ENCODE measurements around the gene N4BP2.
"Not testable (repeated sequence)": the region's sequence is repeated elsewhere in the genome, so short reads cannot be mapped to it uniquely, and the experiment has no call there.

Gene N4BP2

DNA sequence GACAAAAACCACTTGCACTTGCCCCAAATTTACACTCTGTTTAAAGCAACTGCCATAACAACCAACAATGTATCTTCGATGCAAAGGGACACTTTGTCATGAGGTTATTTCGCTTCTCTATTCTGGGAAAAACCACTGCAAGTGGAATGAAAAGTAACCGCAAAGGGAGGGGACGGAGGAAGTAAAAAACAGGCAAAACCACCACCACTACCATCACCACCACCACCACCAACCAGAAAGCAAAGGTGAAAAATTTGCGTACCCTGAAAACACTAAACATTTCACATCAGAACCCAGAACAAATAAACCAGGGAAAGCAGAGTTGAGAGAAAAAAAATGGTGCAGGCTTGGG, 1.2 kb upstream of the N4BP2 start:
- H3K36me3 ChIP-seq (ENCODE audit: control insufficient read depth, insufficient read depth, low read length), result no peaks in the 10 kb centered on the region
- no peaks in the 10 kb centered on the region for H3K27me3 ChIP-seq (ENCODE audit: control insufficient read depth, insufficient read depth, low read length)
- H3K4me3 ChIP-seq (ENCODE audit: low read length), result peak overlapping the region; percentile 39
- no peaks in the 10 kb centered on the region for H3K9me3 ChIP-seq (ENCODE audit: control insufficient read depth, low read length)
- H3K4me1 ChIP-seq (ENCODE audit: control insufficient read depth, insufficient read depth, low read length), result peaks cover 8% of the 10 kb centered on the region
- H3K9ac ChIP-seq (ENCODE audit: low read length), result peak overlapping the region; percentile 93

GRCh38 chr4:40055863-40056715, 561 bp upstream of the N4BP2 start:
- H3K9ac ChIP-seq (ENCODE audit: low read length), result peak overlapping the region; percentile 93
- H3K4me3 ChIP-seq (ENCODE audit: low read length), result peak overlapping the region; percentile 39
- no peaks in the 10 kb centered on the region for H3K9me3 ChIP-seq (ENCODE audit: control insufficient read depth, low read length)
- no peaks in the 10 kb centered on the region for H3K27me3 ChIP-seq (ENCODE audit: control insufficient read depth, insufficient read depth, low read length)
- no peaks in the 10 kb centered on the region for H3K36me3 ChIP-seq (ENCODE audit: control insufficient read depth, insufficient read depth, low read length)
- peaks cover 8% of the 10 kb centered on the region for H3K4me1 ChIP-seq (ENCODE audit: control insufficient read depth, insufficient read depth, low read length)

GRCh38 chr4:40057586-40058091, 989 bp downstream of the N4BP2 start:
- Histone ChIP-seq H3K27me3 (ENCODE audit: control insufficient read depth, insufficient read depth, low read length) (no peaks in the 10 kb centered on the region), H3K9ac (ENCODE audit: low read length) (peak overlapping the region; percentile 93), H3K36me3 (ENCODE audit: control insufficient read depth, insufficient read depth, low read length) (no peaks in the 10 kb centered on the region), H3K9me3 (ENCODE audit: control insufficient read depth, low read length) (no peaks in the 10 kb centered on the region), H3K4me1 (ENCODE audit: control insufficient read depth, insufficient read depth, low read length) (peaks cover 8% of the 10 kb centered on the region), H3K4me3 (ENCODE audit: low read length) (peak overlapping the region; percentile 39)

DNA sequence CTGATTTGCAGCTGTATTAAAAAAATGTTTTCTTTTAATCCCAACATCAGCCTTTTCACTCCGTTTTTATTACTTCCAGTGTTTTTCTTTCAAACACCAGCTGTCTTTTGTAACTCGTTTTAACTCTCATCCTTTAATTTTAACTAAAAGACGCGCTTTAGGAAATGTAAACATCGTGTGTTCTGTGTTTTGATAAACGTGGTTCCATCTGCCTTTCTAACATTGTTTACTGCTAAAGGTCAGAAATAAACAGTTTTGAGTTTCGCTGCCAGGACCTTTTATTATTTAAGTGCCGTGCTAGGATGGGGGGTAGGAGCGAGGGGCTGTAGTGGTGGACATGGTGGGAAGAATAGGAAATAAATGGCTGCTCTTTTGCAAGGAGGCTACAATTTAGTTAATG, 1.5 kb downstream of the N4BP2 start:
- peak overlapping the region; percentile 39 for H3K4me3 ChIP-seq (ENCODE audit: low read length)
- H3K27me3 ChIP-seq (ENCODE audit: control insufficient read depth, insufficient read depth, low read length), result no peaks in the 10 kb centered on the region

GRCh38 chr4:40058854-40059253, 2.2 kb downstream of the N4BP2 start:
- H3K27me3 ChIP-seq (ENCODE audit: control insufficient read depth, insufficient read depth, low read length), result no peaks in the 10 kb centered on the region
- H3K4me3 ChIP-seq (ENCODE audit: low read length), result no peak overlapping the region
- H3K4me1 ChIP-seq (ENCODE audit: control insufficient read depth, insufficient read depth, low read length), result peaks cover 8% of the 10 kb centered on the region
- H3K9me3 ChIP-seq (ENCODE audit: control insufficient read depth, low read length), result no peaks in the 10 kb centered on the region
- H3K9ac ChIP-seq (ENCODE audit: low read length), result no peak overlapping the region
- no peaks in the 10 kb centered on the region for H3K36me3 ChIP-seq (ENCODE audit: control insufficient read depth, insufficient read depth, low read length)

More for the DNA sequence above, 1.5 kb downstream of the N4BP2 start:
- Histone ChIP-seq H3K9me3 (ENCODE audit: control insufficient read depth, low read length) (no peaks in the 10 kb centered on the region), H3K9ac (ENCODE audit: low read length) (peak overlapping the region; percentile 93), H3K36me3 (ENCODE audit: control insufficient read depth, insufficient read depth, low read length) (no peaks in the 10 kb centered on the region), H3K4me1 (ENCODE audit: control insufficient read depth, insufficient read depth, low read length) (peaks cover 8% of the 10 kb centered on the region)

DNA sequence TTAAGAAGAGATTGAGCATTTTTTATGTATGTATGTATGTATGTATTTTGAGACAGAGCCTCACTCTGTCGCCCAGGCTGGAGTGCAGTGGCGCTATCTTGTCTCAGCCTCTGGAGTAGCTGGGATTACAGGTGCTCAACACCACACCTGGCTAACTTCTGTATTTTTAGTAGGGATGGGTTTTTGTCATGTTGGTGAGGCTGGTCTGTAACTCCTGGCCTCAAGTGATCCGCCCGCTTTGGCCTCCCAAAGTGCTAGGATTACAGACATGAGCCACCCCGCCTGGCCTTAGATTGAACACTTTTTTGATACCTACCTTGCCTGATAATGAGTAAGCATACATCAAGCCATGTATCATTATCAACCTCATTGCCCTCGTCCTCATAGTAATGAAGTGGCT, 2.7 kb downstream of the N4BP2 start:
- no peaks in the 10 kb centered on the region for H3K9me3 ChIP-seq (ENCODE audit: control insufficient read depth, low read length)
- no peak overlapping the region for H3K4me3 ChIP-seq (ENCODE audit: low read length)
- H3K27me3 ChIP-seq (ENCODE audit: control insufficient read depth, insufficient read depth, low read length), result no peaks in the 10 kb centered on the region
- H3K9ac ChIP-seq (ENCODE audit: low read length), result no peak overlapping the region
- peaks cover 8% of the 10 kb centered on the region for H3K4me1 ChIP-seq (ENCODE audit: control insufficient read depth, insufficient read depth, low read length)
- H3K36me3 ChIP-seq (ENCODE audit: control insufficient read depth, insufficient read depth, low read length), result no peaks in the 10 kb centered on the region

DNA sequence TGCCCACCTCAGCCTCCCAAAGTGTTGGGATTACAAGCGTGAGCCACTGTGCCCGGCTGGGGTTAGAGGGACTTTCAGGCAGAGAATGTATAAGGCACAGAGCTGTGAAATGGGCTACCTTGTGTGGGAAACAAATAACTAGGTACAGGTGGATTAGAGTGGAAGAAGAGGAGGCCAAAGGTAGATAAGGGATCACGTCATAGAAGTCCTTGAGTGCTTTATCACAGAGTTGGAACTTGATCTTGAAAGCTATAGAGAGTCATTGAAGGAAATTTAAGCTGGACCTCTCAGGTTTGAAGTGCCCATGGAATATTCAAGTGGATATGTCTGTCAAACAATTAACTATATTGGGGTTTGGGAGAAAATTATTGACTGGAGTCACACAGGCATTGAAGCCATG, 8.4 kb downstream of the N4BP2 start:
- Histone ChIP-seq H3K4me1 (ENCODE audit: control insufficient read depth, insufficient read depth, low read length) (peaks cover 5% of the 10 kb centered on the region), H3K9me3 (ENCODE audit: control insufficient read depth, low read length) (no peaks in the 10 kb centered on the region), H3K4me3 (ENCODE audit: low read length) (no peak overlapping the region), H3K27me3 (ENCODE audit: control insufficient read depth, insufficient read depth, low read length) (no peaks in the 10 kb centered on the region), H3K36me3 (ENCODE audit: control insufficient read depth, insufficient read depth, low read length) (no peaks in the 10 kb centered on the region), H3K9ac (ENCODE audit: low read length) (no peak overlapping the region)

DNA sequence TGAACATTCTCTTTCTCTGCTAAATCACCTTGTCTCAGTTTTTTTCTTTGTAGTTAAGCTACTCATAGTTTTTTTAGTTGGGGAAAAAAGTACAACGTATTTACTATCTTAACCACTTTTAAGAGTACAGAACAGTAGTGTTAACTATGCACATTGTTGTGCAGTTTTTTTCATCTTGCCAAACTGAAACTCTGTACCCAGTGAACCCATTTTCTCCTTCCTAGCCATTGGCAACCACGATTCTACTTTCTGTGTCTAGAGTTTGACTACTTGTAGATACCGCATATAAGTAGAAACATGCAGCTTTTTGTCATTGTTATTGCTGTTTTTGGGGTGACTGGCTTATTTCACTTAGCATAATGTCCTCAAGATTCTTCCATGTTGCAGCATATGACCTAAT, 10.0 kb downstream of the N4BP2 start:
- peaks cover 5% of the 10 kb centered on the region for H3K4me1 ChIP-seq (ENCODE audit: control insufficient read depth, insufficient read depth, low read length)
- no peaks in the 10 kb centered on the region for H3K9me3 ChIP-seq (ENCODE audit: control insufficient read depth, low read length)
- H3K9ac ChIP-seq (ENCODE audit: low read length), result no peak overlapping the region
- H3K36me3 ChIP-seq (ENCODE audit: control insufficient read depth, insufficient read depth, low read length), result no peaks in the 10 kb centered on the region
- no peaks in the 10 kb centered on the region for H3K27me3 ChIP-seq (ENCODE audit: control insufficient read depth, insufficient read depth, low read length)
- H3K4me3 ChIP-seq (ENCODE audit: low read length), result no peak overlapping the region

- Histone ChIP-seq H3K4me3 (ENCODE audit: low read length) (no peak overlapping the region), H3K36me3 (ENCODE audit: control insufficient read depth, insufficient read depth, low read length) (no peaks in the 10 kb centered on the region), H3K9ac (ENCODE audit: low read length) (no peak overlapping the region), H3K9me3 (ENCODE audit: control insufficient read depth, low read length) (no peaks in the 10 kb centered on the region), H3K4me1 (ENCODE audit: control insufficient read depth, insufficient read depth, low read length) (no peaks in the 10 kb centered on the region), H3K27me3 (ENCODE audit: control insufficient read depth, insufficient read depth, low read length) (no peaks in the 10 kb centered on the region)
Measured at GRCh38 chr4:40070387-40070786, 13.7 kb downstream of the N4BP2 start.

GRCh38 chr4:40086421-40086820, 29.8 kb downstream of the N4BP2 start:
- Histone ChIP-seq H3K9me3 (ENCODE audit: control insufficient read depth, low read length) (no peaks in the 10 kb centered on the region), H3K27me3 (ENCODE audit: control insufficient read depth, insufficient read depth, low read length) (no peaks in the 10 kb centered on the region), H3K9ac (ENCODE audit: low read length) (no peak overlapping the region), H3K36me3 (ENCODE audit: control insufficient read depth, insufficient read depth, low read length) (no peaks in the 10 kb centered on the region), H3K4me3 (ENCODE audit: low read length) (no peak overlapping the region), H3K4me1 (ENCODE audit: control insufficient read depth, insufficient read depth, low read length) (no peaks in the 10 kb centered on the region)

DNA sequence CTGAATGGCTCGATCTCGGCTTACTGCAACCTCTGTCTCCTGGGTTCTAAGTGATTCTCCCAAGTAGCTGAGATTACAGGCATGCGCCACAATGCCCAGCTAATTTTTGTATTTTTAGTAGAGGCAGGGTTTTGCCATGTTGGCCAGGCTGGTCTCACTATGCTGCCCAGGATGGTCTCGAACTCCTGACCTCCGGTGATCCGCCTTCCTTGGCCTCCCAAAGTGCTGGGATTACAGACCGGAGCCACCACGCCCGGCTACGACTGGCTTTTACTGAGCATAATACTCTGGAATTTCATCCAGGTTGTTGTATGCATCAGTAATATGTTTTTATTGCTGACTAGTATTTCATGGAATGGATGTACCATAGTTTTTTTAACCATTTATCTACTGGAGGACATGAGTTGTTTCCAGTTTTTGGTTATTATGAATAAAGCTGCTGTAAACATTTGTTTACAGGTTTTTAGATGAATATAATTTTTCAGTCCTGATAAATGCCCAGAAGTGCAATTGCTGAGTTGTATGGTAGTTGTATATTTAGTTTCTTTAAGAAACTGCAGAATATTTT, 31.2 kb downstream of the N4BP2 start:
- Histone ChIP-seq H3K4me3 (ENCODE audit: low read length) (no peak overlapping the region), H3K9ac (ENCODE audit: low read length) (no peak overlapping the region), H3K4me1 (ENCODE audit: control insufficient read depth, insufficient read depth, low read length) (no peaks in the 10 kb centered on the region), H3K9me3 (ENCODE audit: control insufficient read depth, low read length) (no peaks in the 10 kb centered on the region), H3K36me3 (ENCODE audit: control insufficient read depth, insufficient read depth, low read length) (no peaks in the 10 kb centered on the region), H3K27me3 (ENCODE audit: control insufficient read depth, insufficient read depth, low read length) (no peaks in the 10 kb centered on the region)

GRCh38 chr4:40093400-40093799, 36.8 kb downstream of the N4BP2 start:
- H3K36me3 ChIP-seq (ENCODE audit: control insufficient read depth, insufficient read depth, low read length); H3K4me1 ChIP-seq (ENCODE audit: control insufficient read depth, insufficient read depth, low read length); H3K4me3 ChIP-seq (ENCODE audit: low read length); H3K9ac ChIP-seq (ENCODE audit: low read length); H3K27me3 ChIP-seq (ENCODE audit: control insufficient read depth, insufficient read depth, low read length); H3K9me3 ChIP-seq (ENCODE audit: control insufficient read depth, low read length): not testable (repeated sequence)
